ENCODE measurements around the gene SLC1A5.

The SLC1A5 gene

DNA sequence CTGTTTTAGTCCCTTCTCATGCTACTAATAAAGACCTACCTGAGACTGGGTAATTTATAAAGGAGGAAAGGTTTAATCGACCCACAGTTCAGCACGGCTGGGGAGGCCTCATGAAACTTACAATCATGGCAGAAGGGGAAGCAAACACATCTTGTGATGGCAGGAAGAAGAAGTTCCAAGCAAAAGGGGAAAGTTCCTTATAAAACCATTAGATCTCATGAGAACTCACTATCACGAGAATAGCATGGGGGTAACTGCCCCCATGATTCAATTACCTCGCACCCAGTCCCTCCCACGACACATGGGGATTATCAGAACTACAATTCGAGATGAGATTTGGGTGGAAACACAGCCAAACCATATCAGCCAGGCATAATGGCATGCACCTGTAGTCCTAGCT lies 29.2 kb downstream of the SLC1A5 start:
- Histone ChIP-seq H3K9me3 (ENCODE audit: control insufficient read depth, low read length) (no peaks in the 10 kb centered on the region), H3K27ac (no peak overlapping the region), H3K36me3 (ENCODE audit: control insufficient read depth, insufficient read depth, low read length) (no peaks in the 10 kb centered on the region), H3K4me2 (ENCODE audit: low read length) (no peak overlapping the region), H3K79me2 (no peaks in the 10 kb centered on the region), H3K4me3 (ENCODE audit: low read depth, low read length) (no peak overlapping the region), H3K27me3 (ENCODE audit: control insufficient read depth, insufficient read depth, low read length) (no peaks in the 10 kb centered on the region), H2AFZ (no peak overlapping the region), H3K4me1 (no peaks in the 10 kb centered on the region), H3K9ac (no peak overlapping the region)
- TF ChIP-seq, protein P1, sequence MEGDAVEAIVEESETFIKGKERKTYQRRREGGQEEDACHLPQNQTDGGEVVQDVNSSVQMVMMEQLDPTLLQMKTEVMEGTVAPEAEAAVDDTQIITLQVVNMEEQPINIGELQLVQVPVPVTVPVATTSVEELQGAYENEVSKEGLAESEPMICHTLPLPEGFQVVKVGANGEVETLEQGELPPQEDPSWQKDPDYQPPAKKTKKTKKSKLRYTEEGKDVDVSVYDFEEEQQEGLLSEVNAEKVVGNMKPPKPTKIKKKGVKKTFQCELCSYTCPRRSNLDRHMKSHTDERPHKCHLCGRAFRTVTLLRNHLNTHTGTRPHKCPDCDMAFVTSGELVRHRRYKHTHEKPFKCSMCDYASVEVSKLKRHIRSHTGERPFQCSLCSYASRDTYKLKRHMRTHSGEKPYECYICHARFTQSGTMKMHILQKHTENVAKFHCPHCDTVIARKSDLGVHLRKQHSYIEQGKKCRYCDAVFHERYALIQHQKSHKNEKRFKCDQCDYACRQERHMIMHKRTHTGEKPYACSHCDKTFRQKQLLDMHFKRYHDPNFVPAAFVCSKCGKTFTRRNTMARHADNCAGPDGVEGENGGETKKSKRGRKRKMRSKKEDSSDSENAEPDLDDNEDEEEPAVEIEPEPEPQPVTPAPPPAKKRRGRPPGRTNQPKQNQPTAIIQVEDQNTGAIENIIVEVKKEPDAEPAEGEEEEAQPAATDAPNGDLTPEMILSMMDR (IDR thresholded peaks at IDR 0.05) = no peak

DNA sequence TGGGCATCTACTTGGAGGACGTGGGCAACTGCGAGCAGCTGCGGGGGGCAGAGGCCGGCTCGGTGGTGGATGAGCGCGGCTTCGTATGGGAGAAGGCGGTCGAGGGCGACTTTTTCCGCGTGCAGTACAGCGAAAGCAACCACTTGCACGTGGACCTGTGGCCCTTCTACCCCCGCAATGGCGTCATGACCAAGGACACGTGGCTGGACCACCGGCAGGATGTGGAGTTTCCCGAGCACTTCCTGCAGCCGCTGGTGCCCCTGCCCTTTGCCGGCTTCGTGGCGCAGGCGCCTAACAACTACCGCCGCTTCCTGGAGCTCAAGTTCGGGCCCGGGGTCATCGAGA lies 31.9 kb downstream of the SLC1A5 start:
- TF ChIP-seq, protein P1 (IDR thresholded peaks at IDR 0.05) = no peak
- Histone ChIP-seq H2AFZ (no peak overlapping the region), H3K4me2 (ENCODE audit: low read length) (no peak overlapping the region), H3K4me1 (no peaks in the 10 kb centered on the region), H3K79me2 (no peaks in the 10 kb centered on the region), H3K4me3 (ENCODE audit: low read depth, low read length) (no peak overlapping the region), H3K36me3 (ENCODE audit: control insufficient read depth, insufficient read depth, low read length) (no peaks in the 10 kb centered on the region), H3K9ac (no peak overlapping the region), H3K27me3 (ENCODE audit: control insufficient read depth, insufficient read depth, low read length) (no peaks in the 10 kb centered on the region), H3K27ac (no peak overlapping the region), H3K9me3 (ENCODE audit: control insufficient read depth, low read length) (no peaks in the 10 kb centered on the region)

DNA sequence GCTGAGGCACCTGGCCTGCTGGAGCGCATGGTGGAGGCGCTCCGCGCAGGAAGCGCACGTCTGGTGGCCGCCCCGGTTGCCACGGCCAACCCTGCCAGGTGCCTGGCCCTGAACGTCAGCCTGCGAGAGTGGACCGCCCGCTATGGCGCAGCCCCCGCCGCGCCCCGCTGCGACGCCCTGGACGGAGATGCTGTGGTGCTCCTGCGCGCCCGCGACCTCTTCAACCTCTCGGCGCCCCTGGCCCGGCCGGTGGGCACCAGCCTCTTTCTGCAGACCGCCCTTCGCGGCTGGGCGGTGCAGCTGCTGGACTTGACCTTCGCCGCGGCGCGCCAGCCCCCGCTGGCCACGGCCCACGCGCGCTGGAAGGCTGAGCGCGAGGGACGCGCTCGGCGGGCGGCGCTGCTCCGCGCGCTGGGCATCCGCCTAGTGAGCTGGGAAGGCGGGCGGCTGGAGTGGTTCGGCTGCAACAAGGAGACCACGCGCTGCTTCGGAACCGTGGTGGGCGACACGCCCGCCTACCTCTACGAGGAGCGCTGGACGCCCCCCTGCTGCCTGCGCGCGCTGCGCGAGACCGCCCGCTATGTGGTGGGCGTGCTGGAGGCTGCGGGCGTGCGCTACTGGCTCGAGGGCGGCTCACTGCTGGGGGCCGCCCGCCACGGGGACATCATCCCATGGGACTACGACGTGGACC lies 32.4 kb downstream of the SLC1A5 start:
- Histone ChIP-seq H3K27me3 (ENCODE audit: control insufficient read depth, insufficient read depth, low read length) (no peaks in the 10 kb centered on the region), H3K27ac (no peak overlapping the region)

DNA sequence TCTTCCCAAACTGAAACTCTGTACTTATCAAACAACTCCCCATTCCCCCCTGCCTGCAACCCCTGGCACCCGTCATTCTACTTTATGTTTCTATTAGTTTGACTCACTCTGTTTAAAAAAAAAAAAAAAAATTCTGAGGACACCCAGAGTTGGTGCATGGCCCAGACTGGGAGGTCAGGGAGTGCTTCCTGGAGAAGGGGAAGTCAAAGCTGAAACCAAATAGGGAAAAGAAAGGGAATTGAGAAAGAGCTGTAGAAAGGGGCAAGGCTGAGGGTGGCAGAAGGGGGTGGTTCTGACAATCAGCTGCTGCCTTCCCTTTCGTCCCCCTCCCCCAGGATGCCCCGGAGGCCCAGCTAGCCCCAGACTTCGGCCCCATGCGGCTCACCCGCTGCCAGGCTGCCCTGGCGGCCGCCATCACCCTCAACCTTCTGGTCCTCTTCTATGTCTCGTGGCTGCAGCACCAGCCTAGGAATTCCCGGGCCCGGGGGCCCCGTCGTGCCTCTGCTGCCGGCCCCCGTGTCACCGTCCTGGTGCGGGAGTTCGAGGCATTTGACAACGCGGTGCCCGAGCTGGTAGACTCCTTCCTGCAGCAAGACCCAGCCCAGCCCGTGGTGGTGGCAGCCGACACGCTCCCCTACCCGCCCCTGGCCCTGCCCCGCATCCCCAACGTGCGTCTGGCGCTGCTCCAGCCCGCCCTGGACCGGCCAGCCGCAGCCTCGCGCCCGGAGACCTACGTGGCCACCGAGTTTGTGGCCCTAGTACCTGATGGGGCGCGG lies 33.1 kb downstream of the SLC1A5 start:
- Histone ChIP-seq H3K27ac (no peak overlapping the region), H3K9me3 (ENCODE audit: control insufficient read depth, low read length) (no peaks in the 10 kb centered on the region), H3K27me3 (ENCODE audit: control insufficient read depth, insufficient read depth, low read length) (no peaks in the 10 kb centered on the region), H3K4me2 (ENCODE audit: low read length) (no peak overlapping the region), H2AFZ (no peak overlapping the region), H3K9ac (no peak overlapping the region), H3K4me3 (ENCODE audit: low read depth, low read length) (no peak overlapping the region), H3K4me1 (no peaks in the 10 kb centered on the region), H3K36me3 (ENCODE audit: control insufficient read depth, insufficient read depth, low read length) (no peaks in the 10 kb centered on the region), H3K79me2 (no peaks in the 10 kb centered on the region)
- TF ChIP-seq, protein P1 (IDR thresholded peaks at IDR 0.05) = no peak

More for the DNA sequence above, 32.4 kb downstream of the SLC1A5 start:
- no peak overlapping the region for H2AFZ ChIP-seq
- H3K4me1 ChIP-seq = no peaks in the 10 kb centered on the region
- H3K79me2 ChIP-seq = no peaks in the 10 kb centered on the region
- H3K4me3 ChIP-seq (ENCODE audit: low read depth, low read length) = no peak overlapping the region
- H3K36me3 ChIP-seq (ENCODE audit: control insufficient read depth, insufficient read depth, low read length) = no peaks in the 10 kb centered on the region
- no peaks in the 10 kb centered on the region for H3K9me3 ChIP-seq (ENCODE audit: control insufficient read depth, low read length)
- TF ChIP-seq, protein P1 (IDR thresholded peaks at IDR 0.05) = no peak
- H3K4me2 ChIP-seq (ENCODE audit: low read length) = no peak overlapping the region
- H3K9ac ChIP-seq = no peak overlapping the region

Measured in parathyroid adenoma (tissue), 2 donors.